Activated CD4-positive, CD25-positive, alpha-beta regulatory T cell treated with anti-CD3 and anti-CD28 coated beads, Interleukin-2, amount 50 U/mL, for 24 hours (primary cell): ENCODE results near the gene LRRC37A2.

Experiments used
- ATAC-seq, 2 donors: fragments of 150-1000 bp; cut with Tn5 transposase; one replicate each; pipeline ENCODE4 v1.10.0; 2021; ENCODE audit warnings: mild to moderate bottlenecking in 1 of 2, moderate library complexity in 1 of 2

The LRRC37A2 gene

DNA sequence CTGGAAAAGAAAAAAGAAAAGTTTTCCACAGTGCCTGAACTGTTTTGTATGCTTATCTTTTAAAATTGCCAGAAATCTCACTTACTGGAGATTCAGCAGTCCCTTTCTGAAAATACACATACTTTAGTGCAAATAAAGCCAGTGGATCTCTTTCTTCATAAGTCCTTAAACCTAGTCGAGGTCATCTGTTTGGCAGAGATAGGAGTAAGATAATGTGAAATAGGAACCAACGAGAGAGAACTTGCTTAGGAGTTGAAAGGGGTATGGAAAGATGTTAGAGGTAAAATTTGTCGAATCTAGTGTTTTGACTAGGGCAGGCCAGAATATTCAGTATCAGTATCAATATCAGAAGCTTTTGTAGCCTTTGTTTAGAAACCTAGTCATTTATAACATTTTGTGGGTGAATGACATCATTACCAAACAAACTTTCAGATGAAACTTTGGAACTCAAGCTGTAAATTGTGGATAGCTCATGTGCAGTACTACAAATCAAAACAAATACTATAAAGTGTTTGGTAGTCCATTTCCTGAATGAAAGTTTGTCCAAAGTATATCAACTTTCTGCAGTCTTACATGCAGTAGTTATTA lies 86.2 kb downstream of the LRRC37A2 start:
- ATAC-seq = peak; percentile 57 to 63

DNA sequence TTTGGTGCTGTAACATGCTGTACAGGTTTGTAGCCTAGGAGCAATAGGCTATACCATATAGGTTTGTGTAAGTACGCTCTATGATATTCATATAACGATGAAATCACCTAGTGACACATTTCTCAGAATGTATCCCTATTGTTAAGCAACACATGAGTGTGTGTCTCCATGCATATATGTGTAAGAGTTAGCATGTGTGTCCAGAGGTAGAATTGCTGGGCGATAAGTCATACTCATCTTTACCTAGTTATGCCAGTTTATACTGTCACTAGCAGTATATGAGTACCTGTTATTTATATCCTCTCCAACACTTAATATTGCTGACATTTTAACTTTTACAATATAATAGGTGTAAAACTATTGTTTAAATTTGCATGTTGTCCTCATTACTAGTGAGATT lies 88.5 kb downstream of the LRRC37A2 start:
- peak; percentile 58 to 71 for ATAC-seq

DNA sequence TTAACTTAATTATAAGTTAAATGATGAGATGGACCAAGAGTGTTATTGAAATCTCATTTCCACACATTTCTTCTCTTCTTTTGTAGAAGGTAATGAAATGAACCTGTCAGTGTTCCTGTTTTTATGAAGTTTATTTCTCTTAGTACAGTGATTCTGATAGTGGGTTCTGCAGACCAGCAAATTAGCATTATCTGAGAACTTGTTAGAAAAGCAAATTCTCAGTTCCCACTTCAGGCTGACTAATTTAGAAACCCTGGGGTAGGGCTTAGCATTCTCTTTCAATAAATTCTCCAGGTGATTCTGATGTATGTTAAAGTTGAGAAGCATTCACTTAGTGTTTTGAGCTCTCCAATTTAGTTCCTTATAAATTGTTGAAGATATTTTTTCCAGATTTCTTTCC lies 90.9 kb downstream of the LRRC37A2 start:
- ATAC-seq = peak; percentile 76 to 85
